ENCODE data around the gene GDPD5. TPM values are rescaled to one million over a fixed set of nuclear protein-coding genes. Genes with fewer than 3 reads are reported as not detected.

Gene GDPD5
- polyA plus RNA-seq, 3 donors = 4.9 to 39.0 (median 7.6) TPM

- Mint-ChIP-seq H3K4me3 (no peak overlapping the region), H3K27me3 (ENCODE audit: low read depth in 3 of 3) (peaks cover 0 to 2% (median 2%) of the 10 kb centered on the region in 3 donors), H3K27ac (peak overlapping the region in 1 of 7 donors; percentile 59), H3K9me3 (peaks cover 0 to 2% (median 0%) of the 10 kb centered on the region in 7 donors), H3K4me1 (peaks cover 43% of the 10 kb centered on the region), H3K36me3 (peaks cover 2 to 3% of the 10 kb centered on the region in 2 donors)
- H3K4me2 ChIP-seq (replicated peaks; ENCODE audit: extremely low read depth, low read length, poor library complexity, severe bottlenecking) = no peak overlapping the region
- WGBS (ENCODE audit: insufficient coverage) = 100% methylated on average over 2 of the region's 5 CpGs
- H3K36me3 ChIP-seq (replicated peaks in 1 of 2; ENCODE audit: control insufficient read depth in 1 of 2, insufficient read depth in 2 of 2, low read length in 2 of 2) = no peaks in the 10 kb centered on the region
- TF ChIP-seq, protein P1, sequence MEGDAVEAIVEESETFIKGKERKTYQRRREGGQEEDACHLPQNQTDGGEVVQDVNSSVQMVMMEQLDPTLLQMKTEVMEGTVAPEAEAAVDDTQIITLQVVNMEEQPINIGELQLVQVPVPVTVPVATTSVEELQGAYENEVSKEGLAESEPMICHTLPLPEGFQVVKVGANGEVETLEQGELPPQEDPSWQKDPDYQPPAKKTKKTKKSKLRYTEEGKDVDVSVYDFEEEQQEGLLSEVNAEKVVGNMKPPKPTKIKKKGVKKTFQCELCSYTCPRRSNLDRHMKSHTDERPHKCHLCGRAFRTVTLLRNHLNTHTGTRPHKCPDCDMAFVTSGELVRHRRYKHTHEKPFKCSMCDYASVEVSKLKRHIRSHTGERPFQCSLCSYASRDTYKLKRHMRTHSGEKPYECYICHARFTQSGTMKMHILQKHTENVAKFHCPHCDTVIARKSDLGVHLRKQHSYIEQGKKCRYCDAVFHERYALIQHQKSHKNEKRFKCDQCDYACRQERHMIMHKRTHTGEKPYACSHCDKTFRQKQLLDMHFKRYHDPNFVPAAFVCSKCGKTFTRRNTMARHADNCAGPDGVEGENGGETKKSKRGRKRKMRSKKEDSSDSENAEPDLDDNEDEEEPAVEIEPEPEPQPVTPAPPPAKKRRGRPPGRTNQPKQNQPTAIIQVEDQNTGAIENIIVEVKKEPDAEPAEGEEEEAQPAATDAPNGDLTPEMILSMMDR (IDR thresholded peaks at IDR 0.05) = no peak
- H3K27me3 ChIP-seq (ENCODE audit: control insufficient read depth in 2 of 2, insufficient read depth in 2 of 2, low read length in 2 of 2) = no peaks in the 10 kb centered on the region
- no peaks in the 10 kb centered on the region for H3K9me3 ChIP-seq (replicated peaks in 1 of 2; ENCODE audit: control insufficient read depth in 1 of 2, insufficient read depth in 1 of 2, low read length in 2 of 2)
- peaks cover 35 to 38% of the 10 kb centered on the region in 2 donors for H3K4me1 ChIP-seq (ENCODE audit: control insufficient read depth in 1 of 2, insufficient read depth in 2 of 2, low read length in 2 of 2)
- H3K4me3 ChIP-seq (replicated peaks in 1 of 3; ENCODE audit: low read depth in 2 of 3, low read length in 3 of 3) = no peak overlapping the region
- intact Hi-C loops (cut with micrococcal nuclease) = no loop called here
- H3K79me2 ChIP-seq (ENCODE audit: insufficient read depth, low read length) = peaks cover 6% of the 10 kb centered on the region
- H2AFZ ChIP-seq (ENCODE audit: insufficient read depth, low read depth, low read length, poor library complexity, severe bottlenecking) = no peak overlapping the region
- H3K9ac ChIP-seq (ENCODE audit: insufficient read depth, low read length, poor library complexity, severe bottlenecking) = no peak overlapping the region
- peak overlapping the region in 1 of 2 donors; percentile 11 for H3K27ac ChIP-seq (ENCODE audit: low read depth in 1 of 2, low read length in 2 of 2)
- H4K20me1 ChIP-seq (ENCODE audit: insufficient read depth, low read length) = no peaks in the 10 kb centered on the region
- no peak for DNase-seq
These were observed 16.6 kb downstream of the GDPD5 start for GRCh38 chr11:75509020-75509720.

GRCh38 chr11:75508051-75508561, 17.6 kb downstream of the GDPD5 start:
- peaks cover 51% of the 10 kb centered on the region for H3K4me1 Mint-ChIP-seq
- Histone ChIP-seq H3K4me3 (replicated peaks in 1 of 3; ENCODE audit: low read depth in 2 of 3, low read length in 3 of 3) (no peak overlapping the region), H3K9me3 (replicated peaks in 1 of 2; ENCODE audit: control insufficient read depth in 1 of 2, insufficient read depth in 1 of 2, low read length in 2 of 2) (no peaks in the 10 kb centered on the region), H3K27ac (ENCODE audit: low read depth in 1 of 2, low read length in 2 of 2) (peak overlapping the region; percentile 11), H3K79me2 (ENCODE audit: insufficient read depth, low read length) (peaks cover 6% of the 10 kb centered on the region), H3K4me2 (replicated peaks; ENCODE audit: extremely low read depth, low read length, poor library complexity, severe bottlenecking) (no peak overlapping the region), H3K4me1 (ENCODE audit: control insufficient read depth in 1 of 2, insufficient read depth in 2 of 2, low read length in 2 of 2) (peaks cover 42 to 44% of the 10 kb centered on the region in 2 donors), H4K20me1 (ENCODE audit: insufficient read depth, low read length) (no peaks in the 10 kb centered on the region), H2AFZ (ENCODE audit: insufficient read depth, low read depth, low read length, poor library complexity, severe bottlenecking) (peak overlapping the region; percentile 9), H3K36me3 (replicated peaks in 1 of 2; ENCODE audit: control insufficient read depth in 1 of 2, insufficient read depth in 2 of 2, low read length in 2 of 2) (no peaks in the 10 kb centered on the region), H3K27me3 (ENCODE audit: control insufficient read depth in 2 of 2, insufficient read depth in 2 of 2, low read length in 2 of 2) (no peaks in the 10 kb centered on the region), H3K9ac (ENCODE audit: insufficient read depth, low read length, poor library complexity, severe bottlenecking) (no peak overlapping the region)
- H3K4me3 Mint-ChIP-seq = no peak overlapping the region
- H3K9me3 Mint-ChIP-seq = peaks cover 0 to 2% (median 0%) of the 10 kb centered on the region in 7 donors
- intact Hi-C loops (cut with micrococcal nuclease) = no loop called here
- DNase-seq = peak in 2 of 3 donors; percentile 34 to 40
- H3K27ac Mint-ChIP-seq = peak overlapping the region in 6 of 7 donors; percentile 37 to 75 (median 42)
- H3K36me3 Mint-ChIP-seq = peaks cover 2 to 3% of the 10 kb centered on the region in 2 donors
- peaks cover 0 to 4% (median 2%) of the 10 kb centered on the region in 3 donors for H3K27me3 Mint-ChIP-seq (ENCODE audit: low read depth in 3 of 3)
- TF ChIP-seq, protein P1 (IDR thresholded peaks at IDR 0.05) = no peak
- WGBS (ENCODE audit: insufficient coverage) = 0% methylated on average over 5 of the region's 8 CpGs
